Sigmoid colon (tissue), 7 donors: Measurements from ENCODE around the gene ARHGAP10. TPM values are rescaled to one million over a fixed set of nuclear protein-coding genes. Genes with fewer than 3 reads are reported as not detected.
A peak's percentile ranks its signal among the peaks of the same experiment; 100 is the strongest.

Experiments used
- DNase-seq: peaks from one replicate; pipeline ENCODE4 v3.0.0-alpha.2; 2019
- H3K27ac ChIP-seq, 4 donors: fragments of 200-600 bp; sonication (generic); one replicate each; pipeline ENCODE4 v1.5.1; 2016 to 2019; ENCODE audit warnings: mild to moderate bottlenecking in 1 of 4
- H3K27me3 ChIP-seq, 3 donors: fragments of 200-600 bp; sonication (generic); one replicate each; pipeline ENCODE4 v1.5.1; 2019; ENCODE audit warnings: mild to moderate bottlenecking in 1 of 3
- H3K36me3 ChIP-seq, 4 donors: fragments of 200-600 bp; sonication (generic); one replicate each; pipeline ENCODE4 v1.5.1; 2016 to 2019
- H3K4me1 ChIP-seq, 4 donors: fragments of 200-600 bp; sonication (generic); one replicate each; pipeline ENCODE4 v1.5.1; 2017 to 2019
- H3K4me3 ChIP-seq, 4 donors: fragments of 200-600 bp; sonication (generic); one replicate each; pipeline ENCODE4 v1.5.1; 2017 to 2019; ENCODE audit warnings: mild to moderate bottlenecking in 2 of 4, moderate library complexity in 1 of 4
- H3K9me3 ChIP-seq, 4 donors: fragments of 200-600 bp in 3 of 4; sonication (generic) in 3 of 4; one replicate each; pipeline versions ENCODE4 v1.5.1 to v1.6.1; 2013 to 2019
- CTCF ChIP-seq, 4 experiments: fragments of 450-650 bp in 3 of 4; fragments of 200-600 bp in 1 of 4; IDR thresholded peaks; one replicate each; pipeline ENCODE4 v1.5.1; 2016 to 2019; ENCODE audit warnings: antibody characterized with exemption in 4 of 4, mild to moderate bottlenecking in 3 of 4, moderate library complexity in 2 of 4
- EP300 ChIP-seq, 4 donors: sonication (generic); formaldehyde crosslinking; IDR thresholded peaks; one replicate each; pipeline ENCODE4 v1.6.1; 2017; ENCODE audit warnings: antibody characterized with exemption in 4 of 4
- POLR2A ChIP-seq, 2 donors: fragments of 450-650 bp; IDR thresholded peaks; one replicate each; pipeline ENCODE4 v1.6.1; 2016; ENCODE audit warnings: antibody characterized with exemption in 2 of 2, mild to moderate bottlenecking in 2 of 2, moderate library complexity in 2 of 2
- POLR2AphosphoS5 ChIP-seq, 4 donors: sonication (generic); formaldehyde crosslinking; IDR thresholded peaks; one replicate each; pipeline ENCODE4 v1.6.1; 2017; ENCODE audit warnings: antibody characterized with exemption in 4 of 4
- WGBS, 2 donors: extraction: QIAGEN DNeasy Blood & Tissue Kit; methylation state at CpG; one replicate each; pipeline ENCODE4 v1.1.7; 2013; 5-methylcytosine and 5-hydroxymethylcytosine counted together
- intact Hi-C: fragments of 100-400 bp; cut with DNase I; formaldehyde crosslinking; loops from one replicate; pipeline ENCODE4 v1.15.1; 2023
- polyA plus RNA-seq, 3 donors: library from polyadenylated mRNA; stranded (reverse); fragments of 200-250 nt; gene quantifications; one replicate each; pipeline ENCODE4 v1.2.3, GENCODE V29; 2013
- total RNA-seq, 4 donors: library from RNA; depleted of rRNA; stranded (reverse); fragments of >200 nt; gene quantifications; one replicate each; pipeline ENCODE4 v1.1.0, GENCODE V29; 2016
- donor health status: healthy with polysubstance abuse.
- donor health status: Bipolar disorder and iron deficiency.
- donor health status: healthy.

ARHGAP10 gene
- total and polyA plus RNA-seq, 7 donors: 3.0 to 158 (median 123) TPM

- H3K36me3 ChIP-seq: peaks cover 0 to 17% (median 3%) of the 10 kb centered on the region in 4 donors
- DNase-seq: peak; percentile 70
- H3K4me1 ChIP-seq: peaks cover 0 to 75% (median 58%) of the 10 kb centered on the region in 4 donors
- TF ChIP-seq CTCF (IDR thresholded peaks at IDR 0.05) (no peak), EP300 (IDR thresholded peaks at IDR 0.05) (no peak), POLR2A (IDR thresholded peaks at IDR 0.05) (no peak), POLR2AphosphoS5 (IDR thresholded peaks at IDR 0.05) (no peak)
- no peaks in the 10 kb centered on the region for H3K9me3 ChIP-seq
- intact Hi-C loops: no loop called here
- no peak overlapping the region for H3K4me3 ChIP-seq
- H3K27me3 ChIP-seq: no peaks in the 10 kb centered on the region
- WGBS, 2 donors: 92 to 95% methylated on average over 15 of the region's 15 CpGs
- H3K27ac ChIP-seq: peak overlapping the region; percentile 51 to 81 (median 70)
These were observed 129.1 kb downstream of the ARHGAP10 start for GRCh38 chr4:147860960-147861359.

- Histone ChIP-seq H3K36me3 (peaks cover 0 to 18% (median 3%) of the 10 kb centered on the region in 4 donors), H3K4me3 (no peak overlapping the region), H3K4me1 (peaks cover 0 to 81% (median 59%) of the 10 kb centered on the region in 4 donors), H3K9me3 (no peaks in the 10 kb centered on the region), H3K27ac (peak overlapping the region; percentile 51 to 81 (median 70)), H3K27me3 (no peaks in the 10 kb centered on the region)
- intact Hi-C loops: no loop called here
- no peak for DNase-seq
- 92 to 94% methylated on average over 15 of the region's 15 CpGs for WGBS, 2 donors
- no peak for TF ChIP-seq EP300 (IDR thresholded peaks at IDR 0.05)
- TF ChIP-seq CTCF (IDR thresholded peaks at IDR 0.05): no peak
- no peak for TF ChIP-seq POLR2A (IDR thresholded peaks at IDR 0.05)
- TF ChIP-seq POLR2AphosphoS5 (IDR thresholded peaks at IDR 0.05): no peak
These were observed 130.3 kb downstream of the ARHGAP10 start for GRCh38 chr4:147862043-147862692.

GRCh38 chr4:147863111-147863747 is 131.3 kb downstream of the ARHGAP10 start:
- TF ChIP-seq POLR2A (IDR thresholded peaks at IDR 0.05) (no peak), EP300 (IDR thresholded peaks at IDR 0.05) (no peak), POLR2AphosphoS5 (IDR thresholded peaks at IDR 0.05) (no peak), CTCF (IDR thresholded peaks at IDR 0.05) (no peak)
- Histone ChIP-seq H3K9me3 (no peaks in the 10 kb centered on the region), H3K4me3 (no peak overlapping the region), H3K27ac (peak overlapping the region; percentile 45 to 81 (median 70)), H3K36me3 (peaks cover 0 to 21% (median 3%) of the 10 kb centered on the region in 4 donors), H3K4me1 (peaks cover 0 to 76% (median 58%) of the 10 kb centered on the region in 4 donors), H3K27me3 (no peaks in the 10 kb centered on the region)
- intact Hi-C loops: no loop called here
- WGBS, 2 donors: 44 to 51% methylated on average over 3 of the region's 3 CpGs
- no peak for DNase-seq

- H3K4me3 ChIP-seq: no peak overlapping the region
- no peak for DNase-seq
- H3K4me1 ChIP-seq: peaks cover 0 to 72% (median 58%) of the 10 kb centered on the region in 4 donors
- H3K27me3 ChIP-seq: no peaks in the 10 kb centered on the region
- peaks cover 0 to 22% (median under 1%) of the 10 kb centered on the region in 4 donors for H3K36me3 ChIP-seq
- H3K9me3 ChIP-seq: no peaks in the 10 kb centered on the region
- peak overlapping the region; percentile 45 to 81 (median 70) for H3K27ac ChIP-seq
- 89% methylated on average over 10 of the region's 10 CpGs for WGBS, 2 donors
- intact Hi-C loops: no loop called here
- TF ChIP-seq EP300 (IDR thresholded peaks at IDR 0.05) (no peak), POLR2AphosphoS5 (IDR thresholded peaks at IDR 0.05) (no peak), POLR2A (IDR thresholded peaks at IDR 0.05) (no peak), CTCF (IDR thresholded peaks at IDR 0.05) (no peak)
These were observed 132.1 kb downstream of the ARHGAP10 start for GRCh38 chr4:147863808-147864472.
